ENCODE data around the gene C2orf68. TPM values are rescaled to one million over a fixed set of nuclear protein-coding genes. Genes with fewer than 3 reads are reported as not detected.

Gene C2orf68
- total and polyA plus RNA-seq, 2 of the 13 experiments (the other 11 are each of a cell fraction or from before 2014, with no cell fraction given) = 47.1 to 77.4 TPM

DNA sequence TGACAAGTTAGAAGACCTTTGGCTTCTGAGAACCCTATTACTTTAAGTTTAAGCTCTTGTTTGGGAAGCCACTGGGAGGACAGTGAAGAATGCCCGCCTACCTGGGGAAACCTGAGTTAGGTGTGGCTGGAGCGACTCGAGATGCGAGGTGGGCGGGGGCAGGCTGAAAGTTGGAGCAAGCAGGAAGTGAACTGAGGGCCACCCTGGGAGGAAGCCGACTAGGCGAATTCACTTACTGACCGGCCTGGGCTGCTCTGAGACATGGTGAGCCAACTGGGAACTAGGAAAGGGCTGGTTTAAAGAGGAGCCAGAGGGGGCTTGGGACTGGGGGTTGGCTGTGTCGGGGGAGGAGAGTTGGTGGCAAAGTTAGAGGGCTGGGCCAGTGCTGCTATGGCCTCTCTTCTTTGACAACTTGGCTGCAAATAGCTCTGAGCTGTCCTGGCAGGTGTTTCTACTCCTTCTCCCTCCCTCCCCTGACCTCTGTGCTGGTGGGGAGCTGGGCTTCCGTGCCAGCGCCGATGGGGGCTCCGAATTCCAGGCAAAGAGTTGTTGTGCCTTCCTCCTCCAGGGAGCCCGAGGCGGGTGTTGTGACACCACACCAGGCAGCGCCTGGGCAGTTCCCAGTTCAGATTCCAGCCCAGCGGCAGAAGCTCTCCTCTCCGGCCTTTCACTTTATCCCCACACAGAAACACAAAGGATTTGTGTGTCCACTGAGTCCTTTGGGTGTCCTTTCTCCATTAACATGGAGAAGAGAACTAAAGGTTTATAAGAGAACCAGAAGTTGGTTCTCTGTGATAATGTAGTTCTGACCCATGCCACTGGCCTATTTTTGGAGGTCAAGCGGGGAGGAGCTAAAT lies 34.3 kb downstream of the C2orf68 start, which contains the start of gene VAMP8 (continued):
- TF ChIP-seq, protein P1, sequence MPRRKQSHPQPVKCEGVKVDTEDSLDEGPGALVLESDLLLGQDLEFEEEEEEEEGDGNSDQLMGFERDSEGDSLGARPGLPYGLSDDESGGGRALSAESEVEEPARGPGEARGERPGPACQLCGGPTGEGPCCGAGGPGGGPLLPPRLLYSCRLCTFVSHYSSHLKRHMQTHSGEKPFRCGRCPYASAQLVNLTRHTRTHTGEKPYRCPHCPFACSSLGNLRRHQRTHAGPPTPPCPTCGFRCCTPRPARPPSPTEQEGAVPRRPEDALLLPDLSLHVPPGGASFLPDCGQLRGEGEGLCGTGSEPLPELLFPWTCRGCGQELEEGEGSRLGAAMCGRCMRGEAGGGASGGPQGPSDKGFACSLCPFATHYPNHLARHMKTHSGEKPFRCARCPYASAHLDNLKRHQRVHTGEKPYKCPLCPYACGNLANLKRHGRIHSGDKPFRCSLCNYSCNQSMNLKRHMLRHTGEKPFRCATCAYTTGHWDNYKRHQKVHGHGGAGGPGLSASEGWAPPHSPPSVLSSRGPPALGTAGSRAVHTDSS (CRISPR knock-in tag; conservative IDR thresholded peaks at IDR 0.05) = no peak
- TF ChIP-seq ZNF773 (CRISPR knock-in tag; IDR thresholded peaks at IDR 0.05; ENCODE audit: borderline replicate concordance) (no peak), RARA (CRISPR knock-in tag; IDR thresholded peaks at IDR 0.05) (no peak), ZNF232 (CRISPR knock-in tag; IDR thresholded peaks at IDR 0.05; ENCODE audit: borderline replicate concordance) (no peak), HDAC1 (CRISPR knock-in tag; IDR thresholded peaks at IDR 0.05) (0 out of 2 replicates have a peak, but pooled peaks have one; percentile 39), RXRA (CRISPR knock-in tag; IDR thresholded peaks at IDR 0.05) (peak; percentile 20), STAT5B (CRISPR knock-in tag; IDR thresholded peaks at IDR 0.05) (no peak), ZNF446 (CRISPR knock-in tag; IDR thresholded peaks at IDR 0.05) (no peak), EED (CRISPR knock-in tag; IDR thresholded peaks at IDR 0.05) (no peak), KLF16 (CRISPR knock-in tag; IDR thresholded peaks at IDR 0.05) (peak in 1 of 2 experiments; percentile 41; a peak in 1 of 4 replicates), ZSCAN25 (CRISPR knock-in tag; IDR thresholded peaks at IDR 0.05) (no peak)
- TF ChIP-seq, protein P2, sequence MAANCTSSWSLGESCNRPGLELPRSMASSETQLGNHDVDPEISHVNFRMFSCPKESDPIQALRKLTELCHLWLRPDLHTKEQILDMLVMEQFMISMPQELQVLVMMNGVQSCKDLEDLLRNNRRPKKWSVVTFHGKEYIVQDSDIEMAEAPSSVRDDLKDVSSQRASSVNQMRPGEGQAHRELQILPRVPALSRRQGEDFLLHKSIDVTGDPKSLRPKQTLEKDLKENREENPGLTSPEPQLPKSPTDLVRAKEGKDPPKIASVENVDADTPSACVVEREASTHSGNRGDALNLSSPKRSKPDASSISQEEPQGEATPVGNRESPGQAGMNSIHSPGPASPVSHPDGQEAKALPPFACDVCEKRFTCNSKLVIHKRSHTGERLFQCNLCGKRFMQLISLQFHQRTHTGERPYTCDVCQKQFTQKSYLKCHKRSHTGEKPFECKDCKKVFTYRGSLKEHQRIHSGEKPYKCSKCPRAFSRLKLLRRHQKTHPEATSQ (CRISPR knock-in tag; IDR thresholded peaks at IDR 0.05; ENCODE audit: borderline replicate concordance) = no peak
- TF ChIP-seq, protein P3, sequence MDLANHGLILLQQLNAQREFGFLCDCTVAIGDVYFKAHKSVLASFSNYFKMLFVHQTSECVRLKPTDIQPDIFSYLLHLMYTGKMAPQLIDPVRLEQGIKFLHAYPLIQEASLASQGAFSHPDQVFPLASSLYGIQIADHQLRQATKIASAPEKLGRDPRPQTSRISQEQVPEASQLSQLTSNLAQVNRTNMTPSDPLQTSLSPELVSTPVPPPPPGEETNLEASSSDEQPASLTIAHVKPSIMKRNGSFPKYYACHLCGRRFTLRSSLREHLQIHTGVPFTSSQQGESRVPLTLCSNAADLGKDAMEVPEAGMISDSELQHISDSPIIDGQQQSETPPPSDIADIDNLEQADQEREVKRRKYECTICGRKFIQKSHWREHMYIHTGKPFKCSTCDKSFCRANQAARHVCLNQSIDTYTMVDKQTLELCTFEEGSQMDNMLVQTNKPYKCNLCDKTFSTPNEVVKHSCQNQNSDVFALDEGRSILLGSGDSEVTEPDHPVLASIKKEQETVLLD (CRISPR knock-in tag; IDR thresholded peaks at IDR 0.05; ENCODE audit: low read depth) = no peak
- TF ChIP-seq, protein P4, sequence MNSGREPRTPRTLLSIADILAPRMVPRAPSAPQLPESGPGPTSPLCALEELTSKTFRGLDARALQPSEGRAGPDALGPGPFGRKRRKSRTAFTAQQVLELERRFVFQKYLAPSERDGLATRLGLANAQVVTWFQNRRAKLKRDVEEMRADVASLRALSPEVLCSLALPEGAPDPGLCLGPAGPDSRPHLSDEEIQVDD (CRISPR knock-in tag; IDR thresholded peaks at IDR 0.05; ENCODE audit: borderline replicate concordance) = no peak
- TF ChIP-seq, protein P5, sequence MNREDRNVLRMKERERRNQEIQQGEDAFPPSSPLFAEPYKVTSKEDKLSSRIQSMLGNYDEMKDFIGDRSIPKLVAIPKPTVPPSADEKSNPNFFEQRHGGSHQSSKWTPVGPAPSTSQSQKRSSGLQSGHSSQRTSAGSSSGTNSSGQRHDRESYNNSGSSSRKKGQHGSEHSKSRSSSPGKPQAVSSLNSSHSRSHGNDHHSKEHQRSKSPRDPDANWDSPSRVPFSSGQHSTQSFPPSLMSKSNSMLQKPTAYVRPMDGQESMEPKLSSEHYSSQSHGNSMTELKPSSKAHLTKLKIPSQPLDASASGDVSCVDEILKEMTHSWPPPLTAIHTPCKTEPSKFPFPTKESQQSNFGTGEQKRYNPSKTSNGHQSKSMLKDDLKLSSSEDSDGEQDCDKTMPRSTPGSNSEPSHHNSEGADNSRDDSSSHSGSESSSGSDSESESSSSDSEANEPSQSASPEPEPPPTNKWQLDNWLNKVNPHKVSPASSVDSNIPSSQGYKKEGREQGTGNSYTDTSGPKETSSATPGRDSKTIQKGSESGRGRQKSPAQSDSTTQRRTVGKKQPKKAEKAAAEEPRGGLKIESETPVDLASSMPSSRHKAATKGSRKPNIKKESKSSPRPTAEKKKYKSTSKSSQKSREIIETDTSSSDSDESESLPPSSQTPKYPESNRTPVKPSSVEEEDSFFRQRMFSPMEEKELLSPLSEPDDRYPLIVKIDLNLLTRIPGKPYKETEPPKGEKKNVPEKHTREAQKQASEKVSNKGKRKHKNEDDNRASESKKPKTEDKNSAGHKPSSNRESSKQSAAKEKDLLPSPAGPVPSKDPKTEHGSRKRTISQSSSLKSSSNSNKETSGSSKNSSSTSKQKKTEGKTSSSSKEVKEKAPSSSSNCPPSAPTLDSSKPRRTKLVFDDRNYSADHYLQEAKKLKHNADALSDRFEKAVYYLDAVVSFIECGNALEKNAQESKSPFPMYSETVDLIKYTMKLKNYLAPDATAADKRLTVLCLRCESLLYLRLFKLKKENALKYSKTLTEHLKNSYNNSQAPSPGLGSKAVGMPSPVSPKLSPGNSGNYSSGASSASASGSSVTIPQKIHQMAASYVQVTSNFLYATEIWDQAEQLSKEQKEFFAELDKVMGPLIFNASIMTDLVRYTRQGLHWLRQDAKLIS (CRISPR knock-in tag; IDR thresholded peaks at IDR 0.05) = no peak
- TF ChIP-seq, protein P6, sequence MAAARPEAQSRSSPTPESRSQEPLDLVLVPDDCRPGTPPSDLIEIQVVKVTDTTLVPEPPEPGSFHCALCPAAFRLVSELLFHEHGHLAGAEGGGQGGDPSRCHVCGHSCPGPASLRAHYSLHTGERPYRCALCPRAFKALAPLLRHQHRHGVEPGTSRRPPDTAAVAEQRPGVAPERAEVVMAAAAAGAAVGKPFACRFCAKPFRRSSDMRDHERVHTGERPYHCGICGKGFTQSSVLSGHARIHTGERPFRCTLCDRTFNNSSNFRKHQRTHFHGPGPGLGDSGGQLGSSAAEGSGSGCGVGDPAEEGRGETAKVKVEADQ (CRISPR knock-in tag; IDR thresholded peaks at IDR 0.05; ENCODE audit: borderline replicate concordance) = 0 out of 2 replicates have a peak, but pooled peaks have one; percentile 68
